ENCODE results near the gene TBATA. TPM values are rescaled to one million over a fixed set of nuclear protein-coding genes. Genes with fewer than 3 reads are reported as not detected.
"Not testable (repeated sequence)": the region's sequence is repeated elsewhere in the genome, so short reads cannot be mapped to it uniquely, and the experiment has no call there.

Gene TBATA
- total RNA-seq, 1 donor from 2014 or later = not detected

GRCh38 chr10:70771311-70772194 lies 13.6 kb downstream of the TBATA start:
- no peak overlapping the region for H3K4me3 Mint-ChIP-seq (ENCODE audit: low read depth)
- peaks cover 2% of the 10 kb centered on the region for H3K36me3 Mint-ChIP-seq (ENCODE audit: insufficient read depth)
- TF ChIP-seq, protein P1, sequence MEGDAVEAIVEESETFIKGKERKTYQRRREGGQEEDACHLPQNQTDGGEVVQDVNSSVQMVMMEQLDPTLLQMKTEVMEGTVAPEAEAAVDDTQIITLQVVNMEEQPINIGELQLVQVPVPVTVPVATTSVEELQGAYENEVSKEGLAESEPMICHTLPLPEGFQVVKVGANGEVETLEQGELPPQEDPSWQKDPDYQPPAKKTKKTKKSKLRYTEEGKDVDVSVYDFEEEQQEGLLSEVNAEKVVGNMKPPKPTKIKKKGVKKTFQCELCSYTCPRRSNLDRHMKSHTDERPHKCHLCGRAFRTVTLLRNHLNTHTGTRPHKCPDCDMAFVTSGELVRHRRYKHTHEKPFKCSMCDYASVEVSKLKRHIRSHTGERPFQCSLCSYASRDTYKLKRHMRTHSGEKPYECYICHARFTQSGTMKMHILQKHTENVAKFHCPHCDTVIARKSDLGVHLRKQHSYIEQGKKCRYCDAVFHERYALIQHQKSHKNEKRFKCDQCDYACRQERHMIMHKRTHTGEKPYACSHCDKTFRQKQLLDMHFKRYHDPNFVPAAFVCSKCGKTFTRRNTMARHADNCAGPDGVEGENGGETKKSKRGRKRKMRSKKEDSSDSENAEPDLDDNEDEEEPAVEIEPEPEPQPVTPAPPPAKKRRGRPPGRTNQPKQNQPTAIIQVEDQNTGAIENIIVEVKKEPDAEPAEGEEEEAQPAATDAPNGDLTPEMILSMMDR (IDR thresholded peaks at IDR 0.05; ENCODE audit: unreplicated experiment) = no peak
- H3K9me3 Mint-ChIP-seq (ENCODE audit: low read depth) = peaks cover 5% of the 10 kb centered on the region
- no peak overlapping the region for H3K27ac Mint-ChIP-seq
- no peaks in the 10 kb centered on the region for H3K4me1 Mint-ChIP-seq (ENCODE audit: low read depth)
- no peak for DNase-seq (ENCODE audit: low spot score, unreplicated experiment)
- H3K27me3 Mint-ChIP-seq = peaks cover 3% of the 10 kb centered on the region

DNA sequence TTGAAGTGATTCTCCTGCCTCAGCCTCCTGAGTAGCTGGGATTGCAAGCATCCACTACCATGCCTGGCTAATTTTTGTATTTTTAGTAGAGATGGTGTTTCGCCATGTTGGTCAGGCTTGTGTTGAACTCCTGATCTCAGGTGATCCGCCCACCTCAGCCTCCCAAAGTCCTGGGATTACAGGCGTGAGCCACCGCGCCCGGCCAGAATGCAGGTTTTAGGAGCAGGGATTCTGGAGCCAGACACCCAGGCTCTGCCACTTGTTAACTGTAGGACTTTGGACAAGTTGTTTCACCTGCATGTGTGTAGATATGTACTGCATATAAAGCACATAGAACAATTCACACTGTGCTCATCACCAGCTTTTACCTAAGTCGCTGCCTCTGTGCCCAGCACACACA lies 14.7 kb downstream of the TBATA start:
- not testable (repeated sequence) for DNase-seq (ENCODE audit: low spot score, unreplicated experiment); H3K36me3 Mint-ChIP-seq (ENCODE audit: insufficient read depth); H3K27ac Mint-ChIP-seq; H3K27me3 Mint-ChIP-seq; H3K4me1 Mint-ChIP-seq (ENCODE audit: low read depth); H3K9me3 Mint-ChIP-seq (ENCODE audit: low read depth); H3K4me3 Mint-ChIP-seq (ENCODE audit: low read depth)

GRCh38 chr10:70770001-70770400 lies 15.2 kb downstream of the TBATA start:
- no peak for DNase-seq (ENCODE audit: low spot score, unreplicated experiment)
- no peaks in the 10 kb centered on the region for H3K4me1 Mint-ChIP-seq (ENCODE audit: low read depth)

DNA sequence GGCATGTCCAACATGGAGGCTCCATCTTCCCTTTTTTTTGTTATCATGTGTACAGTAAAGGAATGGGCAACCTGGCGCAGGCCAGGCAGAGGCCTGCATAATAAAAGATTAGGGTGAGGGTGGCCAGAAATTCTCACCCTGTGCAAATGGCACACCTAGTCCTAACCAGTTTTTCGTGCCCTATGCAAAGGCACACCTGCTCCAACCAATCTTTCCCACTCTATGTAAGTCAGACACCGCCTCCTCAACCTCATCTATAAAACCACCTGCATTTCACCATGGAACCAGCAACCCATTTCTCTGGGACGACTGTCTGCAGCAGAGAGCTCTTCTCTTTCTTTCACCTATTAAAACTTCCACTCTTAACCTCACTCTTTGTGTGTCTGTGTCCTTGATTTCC lies 16.1 kb downstream of the TBATA start:
- Mint-ChIP-seq H3K9me3 (ENCODE audit: low read depth) (peaks cover 15% of the 10 kb centered on the region), H3K36me3 (ENCODE audit: insufficient read depth) (peaks cover 3% of the 10 kb centered on the region), H3K4me1 (ENCODE audit: low read depth) (no peaks in the 10 kb centered on the region), H3K27ac (no peak overlapping the region), H3K27me3 (peaks cover 3% of the 10 kb centered on the region), H3K4me3 (ENCODE audit: low read depth) (no peak overlapping the region)
- TF ChIP-seq, protein P1 (IDR thresholded peaks at IDR 0.05; ENCODE audit: unreplicated experiment) = no peak
- DNase-seq (ENCODE audit: low spot score, unreplicated experiment) = no peak

More at GRCh38 chr10:70770001-70770400, 15.2 kb downstream of the TBATA start:
- TF ChIP-seq, protein P1 (IDR thresholded peaks at IDR 0.05; ENCODE audit: unreplicated experiment) = no peak
- Mint-ChIP-seq H3K9me3 (ENCODE audit: low read depth) (peaks cover 14% of the 10 kb centered on the region), H3K4me3 (ENCODE audit: low read depth) (no peak overlapping the region), H3K27ac (no peak overlapping the region), H3K27me3 (peaks cover 3% of the 10 kb centered on the region), H3K36me3 (ENCODE audit: insufficient read depth) (peaks cover 3% of the 10 kb centered on the region)

DNA sequence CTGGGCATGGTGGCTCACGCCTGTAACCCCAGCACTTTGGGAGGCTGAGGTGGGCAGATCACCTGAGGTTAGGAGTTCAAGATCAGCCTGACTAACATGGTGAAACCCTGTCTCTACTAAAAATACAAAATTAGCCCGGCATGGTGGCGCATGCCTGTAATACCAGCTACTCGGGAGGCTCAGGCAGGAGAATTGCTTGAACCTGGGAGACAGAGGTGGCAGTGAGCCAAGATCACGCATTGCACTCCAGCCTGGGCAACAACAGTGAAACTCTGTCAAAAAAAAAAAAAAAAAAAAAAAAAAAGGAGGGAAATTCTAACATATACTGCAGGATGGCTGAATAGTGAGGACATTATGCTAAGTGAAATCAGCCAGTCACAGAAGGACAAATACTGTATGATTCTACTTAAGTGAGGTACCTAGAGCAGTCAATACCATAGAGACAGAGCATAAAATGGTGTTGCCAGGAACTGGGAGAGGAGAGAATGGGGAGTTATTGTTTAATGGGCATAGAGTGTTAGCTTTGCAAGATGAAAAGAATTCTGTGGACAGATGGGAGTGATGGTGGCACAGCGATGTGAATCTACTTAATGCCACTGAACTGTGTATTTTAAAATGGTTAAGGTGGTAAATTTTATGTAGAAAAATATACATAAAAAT lies 17.0 kb downstream of the TBATA start:
- not testable (repeated sequence) for DNase-seq (ENCODE audit: low spot score, unreplicated experiment); H3K27ac Mint-ChIP-seq; H3K27me3 Mint-ChIP-seq; H3K4me1 Mint-ChIP-seq (ENCODE audit: low read depth); H3K36me3 Mint-ChIP-seq (ENCODE audit: insufficient read depth); H3K4me3 Mint-ChIP-seq (ENCODE audit: low read depth)
- peaks cover 15% of the 10 kb centered on the region for H3K9me3 Mint-ChIP-seq (ENCODE audit: low read depth)

DNA sequence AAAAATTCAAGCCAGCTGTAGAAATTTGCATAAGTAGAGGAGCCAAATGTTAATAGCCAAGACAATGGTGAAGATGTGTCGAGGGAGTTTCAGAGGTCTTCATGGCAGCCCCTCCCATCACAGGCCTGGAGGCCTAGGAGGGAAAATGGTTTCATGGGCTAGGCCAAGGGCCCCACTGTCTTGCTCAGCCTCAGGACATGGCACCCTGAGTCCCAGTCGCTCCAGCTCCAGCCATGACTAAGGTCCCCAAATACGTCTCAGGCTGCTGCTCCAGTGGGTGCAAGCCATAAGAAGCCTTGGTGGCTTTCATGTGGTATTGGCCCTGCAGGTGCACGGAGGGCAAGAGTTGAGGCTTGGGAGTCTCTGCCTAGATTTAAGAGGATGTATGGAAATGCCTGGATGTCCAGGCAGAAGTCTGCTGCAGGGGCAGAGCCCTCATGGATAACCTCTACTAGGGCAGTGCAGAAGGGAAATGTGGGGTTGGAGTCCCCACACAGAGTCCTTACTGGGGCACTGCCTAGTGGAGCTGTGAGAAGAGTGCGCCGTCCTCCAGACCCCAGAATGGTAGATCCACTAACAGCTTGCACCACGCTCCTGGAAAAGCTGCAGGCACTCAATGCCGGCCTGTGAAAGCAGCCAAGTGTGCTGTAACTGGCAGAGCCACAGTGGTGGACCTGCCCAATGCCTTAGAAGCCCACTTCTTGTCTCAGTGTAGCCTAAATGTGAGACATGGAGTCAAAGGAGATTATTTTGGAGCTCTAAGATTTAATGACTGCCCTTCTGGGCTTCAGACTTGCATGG lies 19.2 kb downstream of the TBATA start:
- TF ChIP-seq, protein P1 (IDR thresholded peaks at IDR 0.05; ENCODE audit: unreplicated experiment) = no peak
- Mint-ChIP-seq H3K27ac (no peak overlapping the region), H3K27me3 (peaks cover 6% of the 10 kb centered on the region), H3K4me3 (ENCODE audit: low read depth) (no peak overlapping the region), H3K9me3 (ENCODE audit: low read depth) (peaks cover 15% of the 10 kb centered on the region), H3K4me1 (ENCODE audit: low read depth) (no peaks in the 10 kb centered on the region), H3K36me3 (ENCODE audit: insufficient read depth) (peaks cover 3% of the 10 kb centered on the region)
- no peak for DNase-seq (ENCODE audit: low spot score, unreplicated experiment)
